ENCODE results near the gene RPL29.
"Not testable (repeated sequence)": the region's sequence is repeated elsewhere in the genome, so short reads cannot be mapped to it uniquely, and the experiment has no call there.

RPL29 gene

DNA sequence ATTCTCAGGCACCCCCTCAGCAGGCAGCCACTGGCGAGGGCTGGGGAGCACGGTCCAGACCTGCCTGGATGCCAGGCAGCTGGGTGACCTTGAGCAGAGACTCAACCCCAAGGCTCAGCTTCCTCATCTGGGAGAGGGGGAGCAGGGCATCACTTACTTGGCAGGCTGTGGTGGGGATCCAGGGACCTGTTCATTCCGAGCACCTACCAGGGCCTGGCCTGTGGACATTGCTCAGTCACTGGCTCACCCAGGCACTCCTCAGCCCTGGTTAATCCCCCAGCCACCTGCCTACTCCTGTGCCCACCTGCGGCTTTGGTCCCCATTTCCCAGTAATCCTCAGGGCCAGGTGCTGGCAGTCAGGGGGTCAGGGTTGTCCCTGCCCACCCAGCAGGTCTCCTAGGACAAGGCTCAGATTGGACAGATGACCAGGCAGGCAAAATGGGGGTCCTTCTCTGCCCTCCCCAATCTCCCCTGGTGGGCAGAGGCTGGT lies 9.3 kb upstream of the RPL29 start:
- FAIRE-seq: no peak

DNA sequence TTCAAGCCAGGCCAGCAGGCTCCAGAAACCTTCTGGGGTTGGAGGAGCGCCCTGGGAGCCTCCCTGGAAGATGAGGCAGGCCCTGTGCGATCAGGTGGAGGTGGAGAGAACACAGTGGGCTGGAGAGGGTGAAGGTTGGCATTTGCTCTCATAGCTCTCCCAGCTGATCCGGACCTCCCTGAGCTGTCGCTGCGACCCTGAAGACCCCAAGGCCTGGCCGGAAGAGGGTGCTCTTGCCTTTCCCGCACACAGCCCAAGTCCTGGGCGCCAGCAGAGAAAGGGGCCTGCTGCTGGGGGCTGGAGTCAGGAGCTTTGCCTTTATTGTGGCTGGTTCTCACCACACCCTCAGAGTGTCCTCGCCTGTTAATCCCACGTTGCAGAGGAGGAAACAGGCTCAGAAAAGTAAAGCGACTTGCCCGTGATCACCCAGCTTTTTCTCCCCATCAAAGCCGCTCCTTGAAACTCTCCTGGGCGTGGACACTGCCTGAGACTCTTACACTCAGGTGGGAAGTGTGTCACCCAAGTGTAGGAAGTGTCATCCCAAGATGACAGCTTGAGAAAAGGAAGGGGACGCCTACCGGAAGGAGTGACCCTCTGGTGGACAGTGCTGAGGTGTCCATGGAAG lies 8.6 kb upstream of the RPL29 start:
- FAIRE-seq: no peak

DNA sequence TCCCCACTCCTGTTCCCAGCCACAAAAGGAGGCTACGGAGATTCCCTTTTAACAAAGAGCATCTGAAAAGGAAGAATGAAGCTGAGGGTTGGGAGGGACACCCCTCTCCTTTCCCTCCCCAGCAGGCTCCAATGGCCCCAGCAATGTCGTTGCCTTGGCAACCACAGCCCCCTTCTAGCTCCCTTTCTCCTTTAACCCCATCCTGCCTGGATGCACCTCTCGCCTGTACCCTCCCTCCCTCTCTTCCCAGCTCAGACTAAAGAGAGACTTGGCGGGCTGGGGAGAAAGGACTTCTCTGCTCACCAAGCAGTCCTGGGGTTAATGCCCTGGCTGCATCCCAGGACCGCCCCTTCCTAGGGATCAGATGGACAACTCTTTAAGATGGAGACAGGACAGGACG lies 7.1 kb upstream of the RPL29 start:
- FAIRE-seq: no peak

DNA sequence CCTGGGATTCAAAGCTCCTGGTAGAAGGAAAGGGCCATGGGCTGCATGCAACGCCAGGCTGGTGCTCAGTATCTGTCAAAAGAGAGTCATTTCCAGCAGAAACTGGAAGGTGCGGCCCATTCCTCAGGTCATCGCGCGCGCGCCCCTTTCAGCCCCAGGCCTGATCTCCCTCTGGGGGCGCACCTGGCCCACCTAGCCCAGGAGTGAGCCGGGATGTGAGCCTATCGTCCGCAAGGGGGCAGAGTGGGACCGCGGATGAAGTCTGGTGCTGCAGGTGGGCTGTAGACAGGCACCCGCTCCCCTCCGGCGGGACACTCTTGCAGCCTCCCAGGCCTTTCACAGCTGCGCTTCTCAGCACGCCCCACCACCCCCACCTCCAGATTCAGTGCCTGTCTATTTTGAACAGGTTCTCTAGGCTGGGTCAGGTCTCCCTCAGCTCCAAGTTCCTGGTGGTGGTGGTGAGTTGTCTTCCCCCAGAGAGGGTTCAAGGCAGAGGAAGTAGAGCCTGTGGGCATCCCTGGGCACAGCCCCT lies 5.8 kb upstream of the RPL29 start:
- no peak for FAIRE-seq

DNA sequence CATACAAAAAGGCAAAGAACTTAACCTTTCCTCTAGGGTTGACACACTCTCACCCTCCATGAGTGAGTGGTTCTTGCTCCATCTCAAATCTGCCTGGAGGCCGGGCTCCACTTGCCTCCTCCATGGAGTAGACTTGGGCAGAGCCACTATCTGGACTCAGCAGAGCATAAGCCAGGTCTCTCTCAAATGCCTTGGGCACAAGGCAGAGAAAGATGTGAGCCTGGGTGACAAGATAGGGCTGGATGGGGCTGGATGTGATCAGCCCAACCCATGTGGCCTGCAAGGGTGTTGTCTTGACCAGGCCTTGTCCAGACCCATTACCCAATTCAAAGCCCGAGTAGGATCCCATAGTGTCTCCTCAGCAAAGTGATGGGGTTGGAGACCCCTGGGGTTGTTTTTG lies 4.2 kb upstream of the RPL29 start:
- no peak for FAIRE-seq

DNA sequence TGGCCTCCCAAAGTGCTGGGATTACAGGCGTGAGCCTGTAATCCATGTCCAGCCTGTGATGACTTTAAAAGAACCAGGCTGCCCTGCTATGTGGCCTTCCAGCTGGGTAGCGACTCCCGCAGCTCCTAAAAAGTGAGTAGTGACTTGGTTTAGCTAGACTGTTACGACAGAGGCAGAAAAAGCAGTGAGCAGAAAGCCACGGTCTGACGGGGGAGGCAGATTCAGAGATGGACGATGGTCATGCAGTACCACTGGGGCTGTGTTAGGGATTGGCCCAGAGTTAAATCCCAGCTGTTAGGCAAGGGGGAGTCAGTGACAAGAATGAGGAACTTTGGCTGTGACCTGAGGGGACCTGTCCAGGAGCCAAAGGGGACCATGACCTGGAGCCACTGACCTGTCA lies 3.1 kb upstream of the RPL29 start:
- FAIRE-seq: no peak

DNA sequence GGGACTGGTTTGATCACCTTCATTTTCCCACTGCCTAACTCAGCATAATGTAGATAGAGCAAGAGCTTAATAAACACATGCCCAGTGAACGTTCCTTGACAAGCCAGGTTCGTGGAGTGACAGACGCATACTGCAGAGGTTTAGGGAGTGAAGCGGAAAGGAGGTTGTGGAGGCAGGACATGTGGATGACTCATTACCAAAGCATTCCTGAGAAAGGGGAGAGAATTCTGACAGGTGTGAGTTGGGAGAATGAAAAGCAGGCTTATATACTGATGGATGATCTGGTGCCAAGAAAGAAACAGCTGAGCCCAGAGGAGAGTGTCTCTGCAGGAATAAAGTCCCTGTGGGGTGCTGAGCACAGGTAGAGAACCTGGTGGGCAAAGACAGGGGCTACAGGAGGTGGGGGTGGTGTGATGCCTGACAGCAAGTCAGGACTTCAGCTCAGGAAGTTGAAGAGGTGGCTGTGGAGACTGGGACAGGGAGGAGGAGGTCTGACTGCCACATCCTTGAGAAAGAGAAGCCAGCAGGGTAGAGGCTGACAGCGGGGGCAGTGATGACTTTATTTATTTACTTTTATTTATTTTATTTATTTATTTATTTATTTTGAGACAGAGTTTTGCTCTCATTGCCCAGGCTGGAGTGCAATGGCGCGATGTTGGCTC lies 2.4 kb upstream of the RPL29 start:
- FAIRE-seq: no peak

DNA sequence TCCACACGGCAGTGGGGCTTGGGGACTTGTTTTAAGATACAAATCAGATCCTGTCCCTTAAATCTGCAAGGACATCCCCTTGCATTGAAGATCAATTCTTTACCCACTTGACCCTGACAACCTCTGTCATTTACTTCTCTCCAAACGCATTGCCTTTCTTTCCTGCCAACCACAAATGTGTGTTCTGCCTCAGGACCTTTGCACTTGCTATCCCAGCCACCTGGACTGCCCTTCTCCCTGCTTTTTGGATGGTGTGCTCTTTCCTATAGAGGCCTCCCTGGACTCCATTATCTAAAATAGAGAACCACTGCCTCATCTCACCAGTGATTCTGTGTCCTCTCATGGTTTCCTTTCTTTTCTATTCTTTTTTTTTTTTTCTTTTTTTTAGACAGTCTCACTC lies 1.5 kb upstream of the RPL29 start:
- FAIRE-seq: no peak

DNA sequence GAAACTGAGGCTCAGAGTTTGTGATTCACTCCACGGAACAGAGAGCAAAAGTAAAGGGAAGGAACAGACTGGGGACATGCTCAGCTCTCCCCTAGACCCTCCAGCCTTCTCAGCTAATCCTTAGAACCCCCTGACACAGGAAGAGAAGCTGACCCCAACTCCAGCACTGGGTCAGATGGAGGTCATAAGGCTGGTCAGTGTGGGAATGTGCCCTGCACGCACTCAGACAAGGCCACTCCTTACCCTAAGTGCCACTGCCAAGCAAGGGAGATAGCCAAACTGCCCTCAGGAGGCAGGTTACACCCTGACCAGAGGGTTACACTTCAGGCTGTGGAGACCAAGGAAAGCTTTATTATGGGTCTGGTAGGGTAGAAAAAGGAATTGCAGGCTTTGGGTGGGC lies 1.2 kb downstream of the RPL29 start:
- no peak for FAIRE-seq

DNA sequence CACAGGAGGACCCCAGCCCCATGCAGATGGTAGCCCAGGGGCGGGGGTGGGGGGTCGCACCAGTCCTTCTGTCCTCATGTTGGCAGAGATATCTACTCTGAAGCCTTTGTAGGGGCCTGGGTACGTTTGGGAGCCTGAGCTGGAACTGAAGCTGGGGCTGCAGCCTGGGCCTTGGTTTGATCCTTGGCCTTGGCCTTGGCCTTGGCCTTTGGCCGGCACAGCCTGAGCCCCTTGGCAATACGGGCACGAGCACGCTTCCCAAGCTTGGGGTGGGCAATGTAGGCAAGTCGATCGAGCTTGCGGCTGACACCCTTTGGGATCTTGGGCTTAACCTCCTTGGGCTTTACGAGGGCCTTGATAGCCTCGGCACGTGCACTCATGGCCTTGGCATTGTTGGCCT lies 2.0 kb downstream of the RPL29 start:
- FAIRE-seq: not testable (repeated sequence)

DNA sequence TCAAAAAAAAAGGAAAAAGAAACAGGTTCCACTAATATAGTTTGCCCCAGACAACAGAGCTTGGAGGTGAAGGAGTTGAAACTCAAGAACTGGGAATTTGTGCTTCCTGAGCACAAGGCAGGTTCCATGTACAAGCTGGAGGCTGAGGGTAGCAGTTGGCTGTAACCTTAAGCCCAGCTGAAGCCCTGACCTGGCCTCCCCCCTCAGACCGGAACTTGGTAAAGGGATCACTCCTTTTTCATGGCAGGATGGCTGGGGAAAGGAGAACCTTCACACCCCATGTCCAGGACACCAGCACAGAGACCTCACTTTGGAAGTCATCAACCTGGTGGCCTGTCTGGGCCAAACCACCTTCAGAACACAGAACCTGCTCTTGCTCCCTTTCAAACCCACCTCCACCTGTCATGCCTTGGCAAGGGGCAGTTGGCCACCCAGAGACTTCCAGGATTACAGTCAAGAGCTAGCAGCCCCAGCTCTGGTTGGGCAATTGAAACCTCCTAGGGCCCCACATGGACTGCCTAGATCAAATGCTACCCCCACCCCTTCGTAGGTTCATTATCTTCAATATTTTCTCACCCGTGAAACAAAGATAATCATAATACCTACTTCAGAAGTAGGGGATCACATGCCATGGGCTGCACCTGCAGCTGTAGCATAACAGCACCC lies 3.5 kb downstream of the RPL29 start:
- FAIRE-seq: no peak

DNA sequence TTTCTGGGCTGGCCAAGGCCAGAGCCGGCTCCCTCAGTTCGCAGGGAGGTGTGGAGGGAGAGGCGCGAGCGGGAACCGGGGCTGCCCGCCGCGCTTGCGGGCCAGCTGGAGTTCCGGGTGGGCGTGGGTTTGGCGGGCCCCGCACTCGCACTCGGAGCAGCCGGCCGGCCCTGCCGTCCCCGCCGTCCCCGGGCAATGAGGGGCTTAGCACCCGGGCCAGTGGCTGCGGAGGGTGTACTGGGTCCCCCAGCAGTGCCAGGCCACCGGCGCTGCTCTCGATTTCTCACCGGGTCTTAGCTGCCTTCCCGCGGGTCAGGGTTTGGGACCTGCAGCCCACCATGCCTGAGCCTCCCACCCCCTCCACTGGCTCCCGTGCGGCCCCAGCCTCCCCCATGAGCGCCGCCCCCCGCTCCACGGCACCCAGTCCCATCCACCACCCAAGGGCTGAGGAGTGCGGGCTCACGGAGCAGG lies 5.2 kb downstream of the RPL29 start:
- not testable (repeated sequence) for FAIRE-seq

DNA sequence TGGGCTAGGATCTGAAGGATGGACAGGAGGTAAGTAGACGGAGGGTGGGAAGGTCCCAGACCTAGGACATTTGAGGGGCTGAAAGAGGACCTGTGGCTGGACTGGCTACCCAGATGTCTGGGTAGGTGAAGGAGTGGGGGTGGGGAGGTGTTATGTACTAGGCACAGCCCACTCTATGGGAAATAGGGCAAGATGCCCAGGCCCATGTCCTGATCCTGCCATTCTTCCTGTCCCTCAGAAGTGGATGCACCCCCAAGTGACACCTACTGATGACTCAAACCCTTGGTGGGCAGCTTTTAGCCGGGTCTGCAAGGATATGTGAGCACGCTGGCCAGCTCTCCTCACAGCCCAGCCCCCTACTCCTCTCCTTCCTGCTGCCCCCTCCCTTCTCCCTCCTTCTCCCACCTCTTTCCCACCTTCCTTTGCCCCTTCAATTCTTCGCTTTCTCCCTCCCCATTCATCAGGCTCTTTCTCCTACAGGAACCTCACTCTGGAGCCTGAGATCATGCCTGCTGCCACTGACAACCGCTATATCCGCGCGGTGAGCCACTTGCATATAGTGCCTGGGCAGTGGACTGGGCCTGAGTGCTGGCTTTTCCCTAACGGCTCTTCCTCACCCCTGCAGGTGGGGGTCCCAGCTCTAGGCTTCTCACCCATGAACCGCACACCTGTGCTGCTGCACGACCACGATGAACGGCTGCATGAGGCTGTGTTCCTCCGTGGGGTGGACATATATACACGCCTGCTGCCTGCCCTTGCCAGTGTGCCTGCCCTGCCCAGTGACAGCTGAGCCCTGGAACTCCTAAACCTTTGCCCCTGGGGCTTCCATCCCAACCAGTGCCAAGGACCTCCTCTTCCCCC lies 7.2 kb downstream of the RPL29 start:
- no peak for FAIRE-seq

DNA sequence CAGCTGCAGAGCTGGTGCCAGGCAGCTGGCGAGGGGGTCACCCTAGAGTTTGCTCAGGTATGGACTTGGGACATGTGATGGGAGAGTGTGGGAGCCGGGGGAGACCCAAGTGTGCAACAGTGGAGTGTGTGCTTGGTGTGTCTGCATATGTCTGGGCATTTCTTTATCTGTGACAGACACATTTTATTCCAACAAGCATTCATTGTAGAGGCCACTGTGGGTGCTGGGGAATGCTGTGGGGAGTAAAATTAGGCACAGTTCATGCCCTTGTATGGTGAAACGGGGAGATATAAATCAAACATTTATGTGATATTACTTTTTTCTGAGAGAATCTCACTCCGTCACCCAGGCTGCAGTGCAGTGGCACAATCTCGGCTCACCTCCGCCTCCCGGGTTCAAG lies 8.1 kb downstream of the RPL29 start:
- no peak for FAIRE-seq

DNA sequence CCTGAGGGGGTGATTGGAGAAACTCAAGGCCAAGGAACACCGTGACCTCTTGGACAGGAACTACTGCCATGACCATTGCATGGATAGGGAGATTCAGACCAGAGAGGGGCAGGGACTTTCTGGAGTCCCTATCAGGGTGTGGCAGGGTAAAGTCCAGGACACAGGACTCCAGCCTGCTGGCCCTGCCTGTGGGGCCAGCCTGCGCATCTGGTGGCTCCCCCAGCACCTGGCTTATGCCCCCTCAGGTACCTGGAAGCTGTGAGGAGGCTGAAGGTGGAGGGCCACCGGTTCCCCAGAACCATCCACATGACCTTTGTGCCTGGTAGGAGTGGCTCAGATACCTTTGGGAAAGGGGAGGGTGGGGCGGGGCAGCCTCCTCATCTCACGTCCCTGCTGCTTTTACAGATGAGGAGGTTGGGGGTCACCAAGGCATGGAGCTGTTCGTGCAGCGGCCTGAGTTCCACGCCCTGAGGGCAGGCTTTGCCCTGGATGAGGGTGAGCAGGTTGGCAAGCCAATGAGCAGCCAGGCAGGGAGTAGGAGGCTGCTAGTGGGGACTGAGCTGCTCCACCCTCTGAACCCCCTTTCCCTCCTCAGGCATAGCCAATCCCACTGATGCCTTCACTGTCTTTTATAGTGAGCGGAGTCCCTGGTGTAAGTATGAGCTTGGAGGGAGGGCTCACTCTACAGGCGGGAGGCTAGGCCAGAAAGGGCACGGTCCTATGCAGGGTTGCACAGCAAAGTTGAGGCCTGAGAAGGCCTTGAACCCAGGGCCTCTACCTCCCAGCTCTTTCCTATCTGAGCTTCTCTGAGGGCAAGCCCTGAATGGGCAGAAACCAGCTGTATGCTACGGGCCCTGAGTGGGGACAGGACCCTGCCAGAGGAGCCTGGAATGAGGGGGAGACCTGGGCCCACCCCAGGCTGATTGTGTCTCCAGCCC lies 9.4 kb downstream of the RPL29 start:
- FAIRE-seq: no peak

DNA sequence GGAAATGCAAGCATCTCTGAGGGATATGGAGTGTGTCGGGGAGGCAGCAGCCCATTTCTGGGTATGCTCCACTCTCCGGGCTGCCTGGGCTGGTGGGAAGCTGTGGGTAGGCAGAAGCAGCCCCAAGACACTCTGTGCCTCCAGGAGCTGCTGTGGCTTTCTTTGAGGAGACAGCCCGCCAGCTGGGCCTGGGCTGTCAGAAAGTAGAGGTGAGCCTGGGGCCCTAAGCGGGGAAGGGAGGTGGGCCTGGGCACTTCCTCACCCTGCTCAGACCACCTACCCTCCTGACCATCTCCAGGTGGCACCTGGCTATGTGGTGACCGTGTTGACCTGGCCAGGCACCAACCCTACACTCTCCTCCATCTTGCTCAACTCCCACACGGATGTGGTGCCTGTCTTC lies 10.6 kb downstream of the RPL29 start:
- FAIRE-seq: no peak

DNA sequence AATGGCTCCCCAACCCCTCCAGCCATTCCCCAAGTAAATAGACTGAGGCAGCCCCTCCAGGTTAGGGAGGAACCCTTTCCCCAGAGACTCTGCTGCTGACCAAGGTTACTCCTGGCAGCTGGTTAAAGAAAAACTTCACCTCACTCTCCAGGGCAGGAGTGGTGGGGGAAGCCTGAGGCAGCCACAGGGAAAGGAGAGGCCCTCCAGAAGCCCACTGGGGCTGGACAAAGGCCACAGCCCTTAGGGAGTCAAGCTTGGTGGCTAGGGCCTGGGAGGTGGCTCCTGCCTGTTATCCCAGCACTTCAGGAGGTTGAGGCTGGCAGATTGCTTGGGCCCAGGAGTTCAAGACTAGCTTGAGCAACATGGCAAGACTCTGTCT lies 11.4 kb downstream of the RPL29 start:
- FAIRE-seq: no peak

DNA sequence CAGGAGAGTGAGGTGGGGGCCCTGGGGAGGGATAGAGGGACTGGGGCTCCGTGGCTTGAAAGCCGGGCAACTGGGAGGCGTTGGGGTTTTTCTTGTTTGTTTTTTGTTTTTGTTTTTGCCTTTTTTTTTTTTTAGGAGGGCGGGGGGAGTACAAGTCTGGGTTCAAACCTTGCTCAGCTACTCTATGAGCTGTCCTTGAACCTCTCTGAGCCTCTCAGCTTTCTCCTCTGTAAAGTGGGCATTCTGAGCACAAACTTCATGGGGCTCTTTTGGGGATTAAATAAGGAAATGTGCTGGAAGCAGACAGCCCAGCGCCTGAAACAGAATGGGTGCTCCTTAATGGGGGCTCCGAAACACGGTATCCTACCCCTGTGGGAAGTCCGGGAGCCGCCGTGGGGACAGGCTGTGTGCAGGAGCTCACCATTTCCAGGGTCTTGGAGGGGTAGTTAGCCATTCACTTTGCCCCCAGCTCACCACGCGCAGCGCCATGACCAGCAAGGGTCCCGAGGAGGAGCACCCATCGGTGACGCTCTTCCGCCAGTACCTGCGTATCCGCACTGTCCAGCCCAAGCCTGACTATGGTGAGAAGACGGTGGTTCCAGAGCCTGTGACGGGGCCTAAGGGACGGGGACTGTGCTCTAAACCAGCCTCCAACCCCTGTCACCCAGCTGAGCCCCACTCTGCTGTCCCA lies 12.0 kb downstream of the RPL29 start:
- no peak for FAIRE-seq

DNA sequence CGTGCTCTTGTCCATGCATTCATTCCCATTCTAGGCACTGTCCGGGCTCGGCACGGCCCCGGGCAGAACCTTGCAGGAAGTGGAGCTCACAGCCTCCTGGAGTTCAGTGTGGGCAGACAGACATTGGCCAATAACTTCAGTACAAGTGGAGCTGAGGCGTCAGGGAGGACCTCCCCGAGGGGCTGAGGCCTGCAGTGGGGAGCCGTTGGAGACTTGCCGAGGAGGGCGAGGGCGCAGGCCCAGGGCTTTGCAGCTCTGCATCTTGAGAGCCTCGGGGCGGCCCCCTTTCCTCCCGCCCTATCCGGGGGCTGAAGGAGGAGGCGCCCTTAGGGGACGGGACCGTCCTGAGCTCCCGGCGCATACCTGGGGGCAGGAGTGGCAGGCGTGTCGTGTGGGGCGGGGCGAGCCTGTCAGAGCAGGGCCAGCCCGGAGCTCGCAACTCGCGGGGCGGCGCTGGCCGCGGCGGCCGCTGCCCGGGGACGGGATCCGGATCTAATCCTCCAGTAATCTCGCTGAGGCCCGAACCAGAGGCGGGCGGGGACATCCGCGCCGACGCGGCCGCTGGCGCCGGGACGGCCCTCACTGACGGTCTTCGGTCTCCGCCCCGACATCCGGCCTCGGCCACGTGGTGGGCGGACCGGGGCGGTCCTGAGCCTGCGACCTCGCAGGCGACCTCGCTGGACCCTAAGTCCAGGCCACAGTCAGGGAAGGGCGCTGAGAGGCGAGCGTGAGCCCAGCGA lies 12.7 kb downstream of the RPL29 start, which contains the start of gene ACY1:
Gene ACY1, plus strand, starts transcription at position 698 of the 740 bp plus-strand sequence. CDS start 530 bp downstream, outside the sequence.
- no peak for FAIRE-seq

DNA sequence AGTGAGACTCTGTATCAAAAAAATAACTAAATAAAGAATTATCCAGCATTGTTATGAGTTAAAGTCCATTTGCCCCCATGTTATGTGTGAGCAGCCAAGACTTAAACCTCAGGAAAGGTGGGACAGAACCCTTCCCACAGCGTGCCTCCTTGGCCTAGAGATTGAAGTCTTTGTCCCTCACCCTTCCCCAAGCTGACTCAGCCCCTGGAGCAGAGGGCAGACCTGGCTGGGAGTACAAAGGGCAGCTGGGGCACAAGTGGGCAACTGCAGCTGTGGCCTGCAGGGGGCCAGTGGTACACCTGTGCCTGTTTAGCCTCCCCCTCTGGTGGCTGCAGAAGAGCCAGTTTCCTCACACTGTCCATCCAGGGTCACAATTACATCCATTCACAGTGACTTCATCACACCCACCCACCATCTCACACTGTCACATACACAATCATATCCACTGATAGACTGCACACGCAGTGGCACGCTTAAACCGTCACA lies 13.3 kb downstream of the RPL29 start:
- FAIRE-seq: no peak

Data from colon (tissue), 2 donors.